Nephron progenitor cell (in vitro differentiated cells): ENCODE results near the gene MYO1G.
"Not testable (repeated sequence)": the region's sequence is repeated elsewhere in the genome, so short reads cannot be mapped to it uniquely, and the experiment has no call there.

Experiments used
- DNase-seq: peaks from one replicate; pipeline ENCODE4 v3.0.0; 2021
- H3K27ac Mint-ChIP-seq: 2 replicates; pipeline ENCODE4 v1.8.0; 2021; ENCODE audit warnings: mild to moderate bottlenecking, moderate library complexity, mixed read lengths
- H3K27me3 Mint-ChIP-seq: 2 replicates; pipeline ENCODE4 v1.8.0; 2021; ENCODE audit warnings: mild to moderate bottlenecking, low read depth, mixed read lengths; ENCODE audit not compliant: poor library complexity
- H3K36me3 Mint-ChIP-seq: 2 replicates; pipeline ENCODE4 v1.8.0; 2021; ENCODE audit warnings: low read depth, mixed read lengths
- H3K4me1 Mint-ChIP-seq: 2 replicates; pipeline ENCODE4 v1.8.0; 2021; ENCODE audit warnings: mixed read lengths
- H3K4me3 Mint-ChIP-seq: 2 replicates; pipeline ENCODE4 v1.8.0; 2021; ENCODE audit warnings: mild to moderate bottlenecking, moderate library complexity, mixed read lengths
- H3K9me3 Mint-ChIP-seq: 2 replicates; pipeline ENCODE4 v1.8.0; 2021; ENCODE audit warnings: mild to moderate bottlenecking, moderate library complexity, mixed read lengths
- TF ChIP-seq, protein P1 (sequence below): fragments of 200-600 bp; sonication (generic); IDR thresholded peaks from 2 replicates; pipeline ENCODE4 v1.5.0; 2021; ENCODE audit warnings: antibody characterized with exemption

Gene MYO1G

DNA sequence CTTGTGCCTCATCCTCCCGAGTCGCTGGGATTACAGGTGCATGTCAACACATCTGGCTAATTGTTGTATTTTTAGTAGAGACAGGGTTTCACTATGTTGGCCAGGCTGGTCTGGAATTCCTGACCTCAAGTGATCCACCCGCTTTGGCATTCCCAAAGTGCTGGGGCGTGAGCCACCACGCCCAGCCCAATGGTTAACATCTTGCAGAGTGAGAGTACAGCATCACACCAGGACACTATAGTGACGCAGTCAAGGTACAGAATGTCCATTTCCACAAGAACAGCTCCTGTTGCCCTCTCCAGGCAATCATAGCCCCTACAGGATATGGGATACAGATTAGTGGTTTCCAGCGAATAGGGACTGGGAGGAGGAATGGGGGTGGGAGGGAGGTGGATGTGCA is 34.0 kb downstream of the MYO1G start:
- Mint-ChIP-seq H3K36me3 (no peaks in the 10 kb centered on the region), H3K27ac (no peak overlapping the region), H3K4me1 (no peaks in the 10 kb centered on the region), H3K9me3 (no peaks in the 10 kb centered on the region), H3K4me3 (no peak overlapping the region), H3K27me3 (peaks cover 70% of the 10 kb centered on the region)
- TF ChIP-seq, protein P1, sequence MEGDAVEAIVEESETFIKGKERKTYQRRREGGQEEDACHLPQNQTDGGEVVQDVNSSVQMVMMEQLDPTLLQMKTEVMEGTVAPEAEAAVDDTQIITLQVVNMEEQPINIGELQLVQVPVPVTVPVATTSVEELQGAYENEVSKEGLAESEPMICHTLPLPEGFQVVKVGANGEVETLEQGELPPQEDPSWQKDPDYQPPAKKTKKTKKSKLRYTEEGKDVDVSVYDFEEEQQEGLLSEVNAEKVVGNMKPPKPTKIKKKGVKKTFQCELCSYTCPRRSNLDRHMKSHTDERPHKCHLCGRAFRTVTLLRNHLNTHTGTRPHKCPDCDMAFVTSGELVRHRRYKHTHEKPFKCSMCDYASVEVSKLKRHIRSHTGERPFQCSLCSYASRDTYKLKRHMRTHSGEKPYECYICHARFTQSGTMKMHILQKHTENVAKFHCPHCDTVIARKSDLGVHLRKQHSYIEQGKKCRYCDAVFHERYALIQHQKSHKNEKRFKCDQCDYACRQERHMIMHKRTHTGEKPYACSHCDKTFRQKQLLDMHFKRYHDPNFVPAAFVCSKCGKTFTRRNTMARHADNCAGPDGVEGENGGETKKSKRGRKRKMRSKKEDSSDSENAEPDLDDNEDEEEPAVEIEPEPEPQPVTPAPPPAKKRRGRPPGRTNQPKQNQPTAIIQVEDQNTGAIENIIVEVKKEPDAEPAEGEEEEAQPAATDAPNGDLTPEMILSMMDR: no peak
- DNase-seq: no peak

DNA sequence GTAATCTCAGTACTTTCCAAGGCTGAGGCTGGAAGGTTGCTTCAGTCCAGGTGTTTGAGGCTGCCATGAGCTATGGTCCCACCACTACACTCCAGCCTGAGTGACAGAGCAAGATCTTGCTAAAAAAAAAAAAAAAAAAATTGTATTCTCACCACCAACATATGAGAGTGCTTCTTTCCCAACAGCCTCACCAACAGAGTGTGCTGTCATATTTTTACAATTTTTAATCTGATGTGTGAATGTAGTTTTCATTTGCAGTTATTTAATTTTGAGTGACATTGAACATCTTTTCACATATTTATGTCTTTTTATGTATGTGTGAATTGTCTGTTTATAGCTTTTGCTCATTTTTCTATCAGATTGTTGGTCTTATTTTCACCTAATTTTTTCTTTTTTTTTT is 35.2 kb downstream of the MYO1G start:
- TF ChIP-seq, protein P1: no peak
- no peaks in the 10 kb centered on the region for H3K36me3 Mint-ChIP-seq
- H3K27ac Mint-ChIP-seq: no peak overlapping the region
- H3K4me3 Mint-ChIP-seq: no peak overlapping the region
- H3K4me1 Mint-ChIP-seq: no peaks in the 10 kb centered on the region
- no peak for DNase-seq
- H3K27me3 Mint-ChIP-seq: peaks cover 61% of the 10 kb centered on the region
- H3K9me3 Mint-ChIP-seq: no peaks in the 10 kb centered on the region

DNA sequence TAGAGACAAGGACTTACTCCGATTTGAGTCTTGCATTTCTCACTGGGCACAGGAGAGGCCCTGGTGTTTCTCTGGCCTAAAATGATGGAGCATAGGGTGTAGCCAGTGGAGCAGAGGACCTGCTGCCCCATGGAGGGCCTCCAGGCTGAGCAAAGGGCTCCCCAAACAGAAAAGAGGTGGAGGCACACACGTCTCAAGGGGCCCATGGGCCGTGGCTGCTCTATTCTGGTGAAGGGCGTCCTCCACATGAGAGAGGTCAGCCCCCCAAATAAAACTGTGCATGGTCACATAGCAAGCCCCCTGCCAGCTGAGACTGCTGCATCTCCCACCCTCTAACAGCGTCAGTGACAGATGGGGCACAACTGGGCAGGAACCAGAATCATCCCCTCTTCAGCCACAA is 41.4 kb downstream of the MYO1G start:
- no peak overlapping the region for H3K4me3 Mint-ChIP-seq
- TF ChIP-seq, protein P1: no peak
- no peaks in the 10 kb centered on the region for H3K4me1 Mint-ChIP-seq
- no peaks in the 10 kb centered on the region for H3K36me3 Mint-ChIP-seq
- no peaks in the 10 kb centered on the region for H3K9me3 Mint-ChIP-seq
- DNase-seq: no peak
- H3K27ac Mint-ChIP-seq: no peak overlapping the region
- H3K27me3 Mint-ChIP-seq: peaks cover 50% of the 10 kb centered on the region

DNA sequence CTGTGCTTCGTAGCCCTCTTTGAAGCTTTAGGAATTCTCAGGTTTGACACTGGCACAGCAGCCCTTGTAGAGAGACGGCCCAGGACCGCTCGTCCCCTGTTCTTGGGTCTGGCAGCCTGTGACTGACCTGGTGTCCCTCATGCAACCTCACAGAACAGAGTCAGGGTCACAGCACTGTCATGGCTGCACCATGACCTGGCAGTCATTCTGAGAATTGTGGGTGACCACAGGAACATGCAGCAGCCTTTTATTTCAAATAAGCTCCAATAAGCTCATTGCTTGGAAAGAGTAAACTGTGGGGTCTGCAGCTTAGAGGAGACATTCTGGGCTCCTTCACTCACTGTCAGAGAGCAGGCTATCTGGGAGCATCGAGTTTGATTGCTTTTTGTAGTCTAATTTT is 42.5 kb downstream of the MYO1G start:
- no peak overlapping the region for H3K4me3 Mint-ChIP-seq
- no peaks in the 10 kb centered on the region for H3K36me3 Mint-ChIP-seq
- H3K27me3 Mint-ChIP-seq: peaks cover 43% of the 10 kb centered on the region
- no peak overlapping the region for H3K27ac Mint-ChIP-seq
- no peaks in the 10 kb centered on the region for H3K4me1 Mint-ChIP-seq
- TF ChIP-seq, protein P1: no peak
- DNase-seq: no peak
- no peaks in the 10 kb centered on the region for H3K9me3 Mint-ChIP-seq

DNA sequence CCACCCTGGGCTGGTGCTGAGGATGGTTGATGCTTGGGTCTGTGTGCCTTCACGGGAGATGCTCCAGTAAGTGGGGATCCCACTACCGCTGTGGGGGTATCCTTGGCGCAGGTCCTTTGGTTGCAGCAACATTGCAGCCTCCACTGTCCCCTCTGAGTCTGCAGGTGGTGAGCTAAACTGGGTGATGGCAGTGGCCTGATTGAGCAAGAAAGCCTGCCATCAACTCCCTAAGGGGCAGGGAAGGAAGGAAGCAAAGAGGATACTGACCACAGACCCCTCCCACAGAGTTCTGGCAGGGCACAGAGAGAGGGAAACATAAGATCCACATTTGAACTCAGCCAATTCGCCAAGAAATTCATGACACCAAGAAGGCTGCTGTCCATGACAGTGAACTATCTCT is 43.2 kb downstream of the MYO1G start:
- H3K9me3 Mint-ChIP-seq: no peaks in the 10 kb centered on the region
- H3K36me3 Mint-ChIP-seq: no peaks in the 10 kb centered on the region
- no peak overlapping the region for H3K4me3 Mint-ChIP-seq
- TF ChIP-seq, protein P1: no peak
- peaks cover 35% of the 10 kb centered on the region for H3K27me3 Mint-ChIP-seq
- no peaks in the 10 kb centered on the region for H3K4me1 Mint-ChIP-seq
- no peak for DNase-seq
- no peak overlapping the region for H3K27ac Mint-ChIP-seq

DNA sequence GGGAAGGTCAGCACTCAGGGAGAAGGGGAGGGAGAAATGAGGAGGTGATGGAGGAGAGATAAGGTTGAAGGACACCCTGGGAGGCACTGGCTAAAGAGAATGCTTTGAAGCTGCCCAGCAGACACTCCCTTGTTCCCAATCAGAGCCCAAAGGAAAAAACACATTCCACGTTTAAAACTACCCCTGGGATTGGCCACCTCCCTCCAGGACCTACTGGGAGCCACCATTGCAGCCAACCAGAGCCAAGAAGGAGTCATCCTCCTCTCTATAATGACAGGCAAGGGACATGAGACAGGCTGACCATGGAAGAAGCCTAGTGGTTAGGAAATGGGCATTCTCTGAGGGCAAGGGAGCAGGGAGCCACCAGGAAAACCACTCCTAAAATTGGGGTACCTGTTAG is 43.8 kb downstream of the MYO1G start:
- H3K27ac Mint-ChIP-seq: no peak overlapping the region
- no peak for DNase-seq
- TF ChIP-seq, protein P1: no peak
- H3K36me3 Mint-ChIP-seq: no peaks in the 10 kb centered on the region
- H3K4me3 Mint-ChIP-seq: no peak overlapping the region
- no peaks in the 10 kb centered on the region for H3K9me3 Mint-ChIP-seq
- peaks cover 31% of the 10 kb centered on the region for H3K27me3 Mint-ChIP-seq
- H3K4me1 Mint-ChIP-seq: no peaks in the 10 kb centered on the region

DNA sequence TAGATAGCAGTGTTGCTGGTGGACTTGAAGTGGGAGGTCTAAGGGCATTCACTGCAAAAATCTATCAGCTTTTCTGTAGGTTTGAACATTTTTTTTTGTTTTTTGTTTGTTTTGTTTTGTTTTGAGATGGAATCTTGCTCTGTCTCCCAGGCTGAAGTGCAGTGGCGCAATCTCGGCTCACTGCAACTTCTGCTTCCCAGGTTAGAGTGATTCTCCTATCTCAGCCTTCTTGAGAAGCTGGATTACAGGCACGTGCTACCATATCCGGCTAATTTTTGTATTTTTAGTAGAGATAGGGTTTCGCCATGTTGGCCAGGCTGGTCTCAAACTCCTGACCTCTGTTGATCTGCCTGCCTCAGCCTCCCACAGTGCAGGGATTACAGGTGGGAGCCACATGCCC is 44.3 kb downstream of the MYO1G start:
- not testable (repeated sequence) for H3K4me3 Mint-ChIP-seq, H3K4me1 Mint-ChIP-seq, H3K36me3 Mint-ChIP-seq, H3K9me3 Mint-ChIP-seq, H3K27ac Mint-ChIP-seq, DNase-seq
- peaks cover 31% of the 10 kb centered on the region for H3K27me3 Mint-ChIP-seq
